HG03108 (cell line): ENCODE results near the gene RREB1.
A peak's percentile ranks its signal among the peaks of the same experiment; 100 is the strongest.
"Not testable (repeated sequence)": the region's sequence is repeated elsewhere in the genome, so short reads cannot be mapped to it uniquely, and the experiment has no call there.

Experiments used
- ATAC-seq: cut with Tn5 transposase; IDR thresholded peaks from one replicate; pipeline ENCODE4 v1.9.1; 2021; ENCODE audit warnings: moderate library complexity; ENCODE audit not compliant: unreplicated experiment

The RREB1 gene

DNA sequence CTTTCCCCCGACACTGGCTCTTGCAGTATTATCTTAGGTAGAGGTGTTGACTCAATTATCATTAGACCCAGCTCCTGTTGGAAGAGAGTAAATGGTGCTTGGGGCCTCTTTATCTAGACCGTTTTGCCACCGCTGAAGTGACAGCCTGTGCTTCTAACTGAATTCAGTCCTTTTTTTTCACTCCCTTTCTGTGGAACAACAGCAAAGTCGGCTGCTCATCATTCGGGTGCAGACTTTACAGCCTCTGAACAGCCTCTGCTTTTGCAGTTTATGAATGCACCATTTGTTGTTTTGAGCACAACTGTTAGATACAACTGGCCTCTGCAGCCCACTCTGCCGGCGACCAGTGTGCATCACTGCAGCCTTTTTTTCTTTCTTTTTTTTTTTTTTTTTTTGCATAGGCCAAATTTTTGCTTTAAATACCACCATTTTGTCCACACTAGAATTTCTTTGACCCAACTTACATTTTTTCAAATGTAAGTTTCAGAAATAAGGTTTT lies 35.8 kb downstream of the RREB1 start:
- no peak for ATAC-seq

DNA sequence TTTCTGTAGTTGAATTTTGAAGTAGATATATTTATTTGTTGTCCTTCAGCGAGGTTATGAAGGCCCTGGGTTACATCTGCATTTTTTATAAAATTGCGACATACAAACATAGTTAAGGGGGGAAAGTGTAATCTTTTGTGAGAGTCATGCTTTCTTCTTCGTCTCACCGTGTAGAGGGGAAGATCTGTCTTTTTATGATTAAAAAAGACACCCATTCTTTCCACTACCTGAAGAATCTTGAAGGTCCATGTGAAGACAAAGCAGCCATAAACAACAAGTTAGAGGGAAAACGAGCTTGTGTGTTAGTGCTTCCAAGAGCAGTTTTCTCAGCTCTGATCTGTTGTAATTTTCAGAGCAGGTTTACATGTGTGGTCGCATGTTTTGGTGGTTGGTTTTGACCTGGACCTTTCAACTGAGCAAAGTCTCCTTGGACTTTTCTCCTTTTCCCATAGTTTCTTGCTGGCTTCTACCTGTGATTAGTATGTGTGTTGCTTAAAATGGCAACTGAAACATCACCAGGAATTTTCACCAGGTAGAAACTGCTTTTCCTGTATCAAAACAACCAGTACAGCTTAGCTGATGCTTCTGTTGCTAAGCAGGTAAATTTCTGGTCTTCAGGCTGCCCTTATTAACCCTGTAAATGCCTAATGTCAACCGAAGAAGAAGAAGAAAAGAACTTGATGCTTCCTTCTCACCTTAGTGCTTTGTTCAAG lies 37.3 kb downstream of the RREB1 start:
- ATAC-seq = no peak

DNA sequence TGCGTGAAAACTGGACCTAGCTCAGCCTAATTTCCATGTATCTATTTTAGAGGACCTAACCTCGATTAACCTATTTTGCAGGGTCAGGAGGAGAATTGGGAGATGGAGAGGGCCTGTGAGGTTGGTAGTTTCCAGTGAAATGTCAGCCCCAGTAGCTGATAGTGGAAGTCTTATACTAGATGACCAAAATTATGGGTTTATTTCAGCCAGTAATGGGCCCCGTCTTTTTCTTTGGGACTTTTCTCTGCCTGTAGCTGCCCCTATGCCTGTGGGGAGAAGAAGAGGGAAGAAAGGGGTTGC lies 37.8 kb downstream of the RREB1 start:
- ATAC-seq = no peak

DNA sequence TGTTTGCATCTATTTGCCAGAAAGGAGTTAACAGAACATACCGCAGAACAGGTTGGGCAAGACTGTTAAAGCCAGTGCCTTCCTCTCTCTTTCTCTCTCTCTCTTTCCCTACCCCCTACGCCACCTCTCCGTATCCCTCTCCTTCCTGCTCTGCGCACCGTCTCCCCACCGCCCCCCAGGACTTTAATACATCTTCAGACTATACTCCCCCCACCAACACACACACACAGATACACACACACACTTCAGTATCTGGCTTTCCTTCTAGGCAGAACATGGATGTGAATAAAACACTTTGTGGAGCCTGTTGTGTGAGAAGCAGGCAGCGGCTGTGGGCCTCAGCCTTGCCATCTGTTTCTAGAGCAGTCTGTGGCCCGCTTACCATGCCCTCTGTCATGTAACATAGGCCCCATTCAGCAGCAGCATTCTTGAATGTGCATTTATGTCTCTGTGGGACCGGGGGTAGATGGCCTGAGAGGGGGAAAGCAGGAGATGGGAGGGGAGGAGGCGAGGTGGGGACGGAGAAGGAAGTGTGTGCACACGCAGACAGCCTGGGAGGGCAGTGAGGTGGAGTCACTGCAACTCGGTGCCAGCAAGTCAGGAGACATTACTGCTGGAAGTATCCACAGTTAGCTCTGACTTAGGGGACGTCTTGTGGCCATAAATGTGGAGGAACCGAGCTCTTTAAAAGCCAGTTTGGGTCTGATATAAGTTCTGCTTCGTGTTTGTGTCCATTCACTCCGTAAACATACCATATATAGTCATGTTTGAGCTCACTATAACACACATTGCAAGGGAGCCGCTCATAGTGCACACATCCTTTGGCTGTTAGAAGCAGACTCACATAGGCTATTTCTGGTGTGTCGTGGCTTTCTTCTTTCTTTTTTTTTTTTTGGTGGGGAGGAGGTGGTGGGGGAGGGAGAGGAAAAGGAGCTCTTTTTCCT lies 38.4 kb downstream of the RREB1 start:
- ATAC-seq = peak; percentile 47

DNA sequence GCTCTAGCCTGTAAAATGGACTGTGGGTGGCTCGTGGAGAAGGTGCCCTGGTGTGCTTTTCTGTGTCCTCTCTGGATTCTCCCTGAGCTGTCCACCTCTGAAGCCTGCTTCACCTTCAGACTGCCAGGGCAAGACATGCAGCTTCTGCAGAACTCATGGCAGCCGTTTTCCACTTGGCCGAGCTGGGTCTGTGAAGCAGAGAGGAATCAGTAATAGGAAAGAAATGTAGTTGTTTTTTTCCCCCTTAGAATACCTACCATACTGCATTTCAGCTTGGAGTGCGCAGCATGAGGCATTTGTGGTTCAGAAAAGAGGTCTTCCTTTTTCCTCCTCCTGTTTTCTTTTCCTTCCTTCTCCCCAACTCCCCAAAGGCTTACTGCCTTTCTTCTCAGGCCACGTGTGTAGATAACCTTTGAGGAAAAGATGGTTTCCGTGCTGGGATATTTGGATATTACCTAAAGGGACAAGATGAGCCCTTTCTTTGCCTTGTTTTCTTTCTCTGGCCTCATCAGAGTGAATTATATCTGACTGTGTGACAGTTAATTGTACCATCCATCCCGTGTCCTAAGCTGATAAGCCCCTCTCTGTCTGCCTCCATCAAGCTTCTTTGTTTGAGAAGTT lies 39.4 kb downstream of the RREB1 start:
- ATAC-seq = no peak

DNA sequence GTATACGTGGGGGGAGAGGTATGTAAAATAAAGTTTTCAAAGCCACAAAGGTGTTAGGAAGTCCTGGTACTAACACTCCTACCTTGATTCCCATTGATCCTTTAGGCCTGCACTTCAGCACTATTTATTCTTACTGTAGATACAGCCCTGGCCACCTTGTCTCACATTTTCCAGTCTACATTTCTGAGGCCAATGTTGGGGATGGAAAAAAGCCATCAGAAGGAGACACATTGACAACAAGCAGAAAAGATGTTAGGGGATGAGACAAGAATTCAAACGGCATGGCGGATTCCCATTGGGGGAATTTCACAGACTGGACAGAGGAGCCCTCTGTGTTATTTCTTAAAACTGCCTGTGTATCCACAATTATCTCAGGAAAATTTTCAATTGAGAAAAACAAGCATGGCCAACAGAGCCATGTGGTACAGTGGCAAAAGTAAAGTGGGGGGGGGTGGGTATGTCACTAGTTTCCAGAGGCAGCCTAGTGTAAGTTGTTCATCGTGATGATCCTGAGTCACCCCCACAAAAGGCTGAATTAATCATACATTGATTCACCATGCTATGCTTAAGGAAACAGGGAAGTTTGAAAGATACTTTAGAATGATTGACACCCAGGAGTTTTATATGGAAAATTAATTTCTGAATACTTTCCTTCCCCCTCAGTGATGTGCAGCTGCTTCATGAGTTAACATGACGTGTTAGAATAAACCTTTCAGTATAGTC lies 40.5 kb downstream of the RREB1 start:
- no peak for ATAC-seq

DNA sequence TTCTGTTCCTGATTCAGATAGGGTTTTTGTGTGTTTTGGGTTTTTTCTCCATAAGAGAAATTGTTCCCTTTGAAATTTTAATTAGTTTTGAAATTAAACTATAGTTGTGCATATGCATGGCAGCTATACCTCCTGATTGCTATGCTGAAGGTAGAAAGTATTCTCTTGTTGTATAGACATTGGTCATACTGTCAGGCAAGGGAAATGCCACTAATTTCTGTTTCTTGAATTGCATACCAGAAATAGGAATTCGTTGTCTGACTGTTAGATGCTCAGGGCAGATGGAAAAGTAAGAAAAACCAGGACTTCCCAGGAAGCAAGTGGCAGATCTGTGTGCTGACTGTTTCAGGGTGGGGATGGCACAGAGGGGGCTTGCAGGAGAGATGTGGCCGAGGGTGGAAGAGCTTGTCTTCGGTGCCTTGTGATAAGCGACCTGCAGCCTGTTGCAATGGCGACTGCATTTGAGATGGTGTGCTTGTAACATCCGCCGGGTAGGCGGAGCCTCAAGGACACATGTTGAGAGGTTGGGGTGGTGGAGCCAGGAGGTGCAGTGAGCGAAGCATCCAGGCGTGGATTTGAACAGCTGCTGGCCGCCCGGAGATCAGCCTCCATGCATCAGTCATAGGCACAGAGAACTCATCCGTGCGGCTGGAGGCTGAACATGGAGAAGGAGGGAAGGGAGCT lies 42.8 kb downstream of the RREB1 start:
- ATAC-seq = no peak

DNA sequence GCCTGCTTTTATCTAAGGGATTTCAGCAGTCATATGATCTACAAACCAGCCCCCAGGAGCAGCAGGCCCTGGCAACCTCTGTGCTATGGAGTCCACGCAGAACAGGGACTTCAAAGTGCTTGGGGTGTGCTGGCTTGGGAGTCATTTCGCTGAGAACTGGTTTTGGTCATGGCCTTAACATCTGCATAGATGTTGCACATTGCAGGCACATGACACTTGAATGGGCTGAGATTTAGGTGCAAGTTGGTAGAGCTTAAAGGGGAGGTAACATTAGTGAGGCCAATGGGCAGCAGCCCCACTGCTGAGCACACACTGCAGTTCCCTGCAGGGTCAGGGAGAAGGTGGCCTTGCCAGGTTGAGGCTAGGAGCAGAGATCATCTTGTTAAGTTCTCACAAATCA lies 43.6 kb downstream of the RREB1 start:
- no peak for ATAC-seq

DNA sequence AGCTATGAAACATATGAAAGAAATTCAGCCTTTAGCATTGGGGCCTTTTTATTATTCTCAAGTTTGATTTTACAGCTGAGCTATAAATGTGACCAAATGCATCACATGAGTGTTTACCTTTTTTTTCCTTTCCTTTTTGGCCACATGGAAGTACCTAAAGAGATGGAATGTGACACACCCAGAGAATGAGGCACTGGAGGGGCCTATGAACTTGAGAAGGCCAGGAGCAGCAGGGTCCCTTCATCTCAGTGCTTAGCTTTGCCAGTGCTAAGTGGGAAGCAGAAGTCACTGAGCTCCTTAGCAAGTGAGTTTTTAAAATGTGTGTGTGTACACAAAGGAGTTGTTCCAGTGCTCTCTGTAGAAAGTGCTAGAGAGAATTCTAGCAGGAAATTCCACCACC lies 44.7 kb downstream of the RREB1 start:
- no peak for ATAC-seq

DNA sequence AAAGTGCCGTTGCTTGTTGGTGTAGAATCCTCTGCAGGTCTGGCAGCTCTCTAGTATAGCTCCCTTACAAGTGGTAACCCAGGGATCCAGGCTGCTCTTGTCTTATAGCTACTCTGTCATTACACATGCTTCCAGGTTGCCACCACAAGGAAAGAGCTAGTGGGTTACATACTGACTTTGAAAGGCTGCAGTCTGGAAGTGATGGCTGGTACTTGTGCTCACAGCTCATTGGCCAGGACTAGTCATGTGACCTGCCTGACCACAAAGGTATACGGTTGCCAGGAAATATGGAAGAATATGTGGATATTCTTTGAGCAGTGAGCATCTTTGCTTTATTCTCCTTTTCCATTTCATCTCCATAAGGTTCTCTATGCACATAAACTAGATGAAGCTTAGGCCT lies 46.0 kb downstream of the RREB1 start:
- no peak for ATAC-seq

DNA sequence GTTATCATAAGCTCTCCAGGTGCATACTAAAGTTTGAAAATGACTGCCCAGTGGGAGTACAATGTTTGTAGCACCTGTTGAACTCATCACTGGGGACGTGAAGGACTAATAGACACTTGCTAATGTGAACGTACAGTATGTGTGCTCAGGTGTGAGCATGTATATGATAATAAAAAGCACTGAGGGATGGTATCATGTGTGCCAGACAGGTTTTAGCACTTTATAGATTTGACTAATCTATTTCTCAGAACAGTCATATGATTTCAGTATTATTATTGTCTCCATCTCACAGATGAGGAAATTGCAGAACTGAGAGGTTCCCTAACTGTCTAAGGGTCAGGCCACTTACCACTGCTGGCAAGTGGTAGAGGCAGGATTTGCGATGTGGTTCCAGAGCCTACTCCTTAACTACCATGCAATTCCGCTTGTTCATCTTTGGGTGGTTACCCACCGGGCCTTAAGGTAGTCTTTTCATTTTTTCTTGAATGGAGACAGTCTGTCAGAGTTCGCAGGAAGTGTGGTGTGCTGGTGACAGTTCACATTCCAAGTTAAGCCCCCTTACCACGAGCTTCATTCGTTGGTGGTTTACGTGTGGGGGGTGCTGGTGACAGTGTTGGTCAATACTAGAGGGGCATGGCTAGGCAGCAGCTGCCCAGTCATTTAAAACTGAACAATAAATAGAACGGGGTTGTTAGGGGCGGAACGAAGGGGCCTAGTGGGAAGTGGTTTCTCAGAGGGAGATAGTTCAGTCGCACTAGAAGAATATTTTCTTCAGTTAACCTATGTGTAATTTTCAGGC lies 46.8 kb downstream of the RREB1 start:
- ATAC-seq = peak; percentile 68

DNA sequence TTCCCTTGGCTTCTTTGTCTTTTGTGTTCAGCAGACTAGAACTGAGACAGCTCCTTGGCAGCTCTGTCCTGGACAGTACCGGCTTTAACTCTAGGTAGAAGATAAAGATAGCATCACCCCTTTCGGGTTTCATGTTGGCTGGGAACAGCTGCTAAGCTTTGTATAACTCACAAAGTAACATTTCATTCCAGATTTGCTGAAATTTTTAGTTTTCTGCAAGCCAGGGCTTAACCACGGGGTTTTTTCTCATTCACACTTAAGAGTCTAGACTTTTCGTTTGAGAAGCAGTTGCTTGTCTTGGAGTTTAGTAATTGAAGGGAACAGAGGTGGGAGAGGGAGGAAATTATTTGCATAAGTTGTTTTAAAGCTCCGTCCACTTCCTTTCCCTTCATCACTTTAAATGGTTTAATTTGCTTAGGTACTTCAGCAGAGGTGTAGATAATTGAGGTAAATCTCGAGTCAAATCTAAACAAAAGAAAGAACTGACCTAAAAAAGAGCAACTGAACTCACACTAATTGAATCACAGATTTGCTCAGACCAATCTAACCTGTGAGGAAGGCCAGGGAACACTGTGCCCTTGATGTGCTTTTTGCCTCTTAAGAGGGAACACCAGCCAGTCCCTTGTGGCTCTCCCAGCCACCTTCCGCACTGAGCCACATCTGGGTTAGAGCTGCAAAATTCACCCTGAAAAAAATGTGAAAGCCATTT lies 48.3 kb downstream of the RREB1 start:
- peak; percentile 39 for ATAC-seq

DNA sequence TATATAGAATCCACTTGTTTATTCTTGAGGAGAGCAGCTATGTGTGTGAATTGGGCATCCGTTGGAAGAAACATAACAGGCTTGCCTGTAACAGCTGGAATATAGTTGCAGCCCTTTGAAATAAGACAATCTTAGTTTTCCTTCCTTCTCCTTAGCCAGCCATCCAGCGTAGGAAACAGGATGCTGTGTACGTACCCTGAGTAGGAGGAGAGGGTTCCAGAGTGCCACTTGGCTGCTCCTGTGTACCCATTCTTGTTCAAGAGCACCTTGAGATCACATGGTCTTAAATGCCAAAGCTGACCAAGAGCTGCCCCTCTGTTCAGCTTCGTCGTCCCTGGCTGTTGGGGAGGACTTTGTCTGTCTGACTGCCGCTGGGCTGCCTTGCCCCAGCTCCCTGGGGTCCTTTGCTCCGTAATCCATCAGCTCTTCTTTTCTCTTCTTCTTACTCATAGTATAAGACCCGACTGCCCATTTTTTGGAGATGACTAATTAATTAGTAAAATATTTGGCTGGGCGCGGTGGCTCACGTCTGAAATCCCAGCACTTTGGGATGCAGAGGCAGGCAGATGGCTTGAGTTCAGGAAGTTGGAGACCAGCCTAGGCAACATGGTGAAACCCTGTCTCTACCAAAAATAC lies 49.0 kb downstream of the RREB1 start:
- ATAC-seq = no peak

DNA sequence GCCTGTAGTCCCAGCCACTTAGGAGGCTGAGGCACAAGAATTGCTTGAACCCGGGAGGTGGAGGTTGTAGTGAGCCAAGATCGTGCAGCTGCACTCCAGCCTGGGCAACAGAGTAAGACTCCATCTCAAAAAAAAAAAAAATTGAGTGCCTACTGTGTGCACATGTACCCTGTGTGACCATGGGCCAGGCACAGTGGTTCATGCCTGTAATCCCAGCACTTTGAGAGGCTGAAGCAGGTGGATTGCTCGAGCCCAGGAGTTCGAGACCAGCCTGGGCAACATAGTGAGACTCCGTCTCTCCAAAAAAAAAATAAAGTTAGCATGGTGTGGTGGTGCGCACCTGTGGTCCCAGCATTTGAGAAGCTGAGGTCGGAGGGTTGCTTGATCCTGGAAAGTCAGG lies 49.5 kb downstream of the RREB1 start:
- not testable (repeated sequence) for ATAC-seq

DNA sequence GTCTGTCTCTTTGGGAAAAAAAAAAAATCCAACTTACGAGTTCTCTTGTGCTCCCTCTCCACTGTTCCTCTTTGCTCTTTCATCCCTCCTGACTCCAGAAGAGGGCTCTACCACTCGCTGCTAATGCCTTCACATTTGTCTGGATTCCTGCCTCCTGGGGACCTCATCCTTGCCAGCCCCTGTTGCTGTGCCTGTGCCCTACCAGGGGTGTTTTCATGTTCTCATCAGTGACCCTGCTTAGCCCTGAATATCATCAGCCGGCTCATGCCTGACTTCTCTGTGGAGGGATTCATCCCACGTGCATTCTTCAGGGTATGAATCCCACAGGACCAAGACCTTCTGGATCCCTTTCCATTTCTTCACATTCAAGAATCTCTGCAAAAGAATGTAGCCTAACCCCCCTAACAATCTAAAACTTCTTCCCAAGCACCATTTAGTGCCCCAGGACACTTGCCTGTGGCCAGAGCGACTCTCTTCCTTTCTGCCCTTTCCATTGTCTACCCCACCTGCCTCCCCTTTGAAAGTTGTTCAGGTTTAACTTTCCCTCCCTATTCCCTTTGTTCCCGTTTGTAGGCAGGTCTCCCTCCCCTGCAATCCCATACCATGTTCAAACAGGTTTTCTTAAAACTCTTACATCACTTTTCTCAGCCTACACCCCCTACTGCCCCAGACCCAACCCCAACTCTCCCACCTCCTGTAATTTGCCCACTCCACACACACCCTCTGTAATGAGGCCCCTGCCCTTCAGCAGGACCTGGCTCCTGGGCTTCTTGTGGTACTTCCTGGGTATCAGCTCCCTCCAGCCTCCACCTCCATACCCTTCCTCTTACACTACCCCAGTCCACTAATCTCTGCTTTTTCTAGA lies 50.2 kb downstream of the RREB1 start:
- no peak for ATAC-seq

DNA sequence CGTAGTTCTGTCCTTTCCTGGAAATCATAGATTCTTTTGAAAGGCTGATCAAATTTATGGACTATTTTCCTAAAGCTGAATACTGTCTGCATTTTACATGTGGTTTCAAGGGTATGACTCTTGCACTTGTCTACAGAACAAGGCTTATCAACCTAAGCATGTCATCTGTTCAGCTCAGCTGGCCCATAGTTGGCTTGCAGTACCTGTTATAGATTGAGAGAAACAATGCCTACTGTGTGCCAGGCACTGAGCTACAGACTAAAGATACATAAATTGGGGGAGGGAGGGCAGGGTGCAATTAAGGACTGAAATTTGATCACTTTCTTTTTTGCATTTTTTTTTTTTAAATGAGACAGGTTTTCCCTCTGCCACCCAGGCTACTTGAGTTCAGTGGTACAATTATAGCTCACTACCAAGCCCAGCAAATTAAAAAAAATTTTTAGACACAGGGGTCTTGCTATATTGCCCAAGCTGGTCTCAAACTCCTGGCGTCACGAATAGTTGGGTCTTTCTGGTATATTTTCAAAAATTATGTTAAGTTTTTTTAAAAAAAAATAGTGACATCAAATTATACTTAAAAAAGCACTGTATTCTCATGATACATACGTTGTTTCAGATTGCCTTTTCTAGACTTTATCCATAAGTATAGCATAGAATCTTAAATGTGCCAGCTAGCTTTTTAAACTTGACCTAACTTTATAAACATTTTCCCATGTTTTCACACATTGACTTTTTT lies 52.2 kb downstream of the RREB1 start:
- ATAC-seq = no peak

DNA sequence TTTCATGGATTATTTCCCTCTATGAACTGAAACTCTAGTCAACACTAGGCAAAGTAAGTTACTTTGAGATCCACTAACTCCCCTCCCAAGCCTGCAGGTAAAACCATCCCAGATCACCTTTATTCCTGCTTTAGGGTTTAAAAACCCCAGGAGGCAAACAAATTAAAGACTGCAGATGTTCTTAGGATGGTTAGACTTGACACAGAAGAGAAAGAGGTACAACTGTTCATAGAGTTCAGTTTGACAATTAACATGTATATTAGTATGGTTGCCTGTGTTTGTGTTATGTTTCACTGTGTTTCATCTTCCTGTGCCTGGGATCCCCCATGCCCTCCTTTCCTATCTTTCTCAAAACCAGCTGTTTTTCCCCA lies 53.5 kb downstream of the RREB1 start:
- ATAC-seq = no peak
